ENCODE results near the gene SLC1A7. TPM values are rescaled to one million over a fixed set of nuclear protein-coding genes. Genes with fewer than 3 reads are reported as not detected.

The SLC1A7 gene
- total RNA-seq, 1 donor from 2014 or later = not detected

DNA sequence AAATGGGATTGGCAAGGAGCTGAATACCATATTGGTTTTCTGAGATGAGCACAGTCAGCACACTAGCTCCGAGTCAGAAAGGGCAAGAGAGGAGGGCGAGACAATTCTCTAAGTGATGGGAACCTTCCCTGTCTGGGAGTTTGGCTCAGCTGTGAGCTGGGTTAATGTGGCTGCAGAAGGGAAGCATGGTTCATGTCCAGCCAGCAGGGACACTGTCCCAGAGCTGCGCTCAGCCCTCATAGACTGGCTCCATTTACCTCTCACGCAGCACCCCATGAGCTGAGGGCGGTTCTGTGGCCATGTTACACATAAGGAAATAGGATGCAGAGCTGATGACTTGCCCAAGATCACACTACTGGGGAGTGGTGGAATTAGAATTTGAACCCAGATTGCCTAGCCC lies 38.5 kb upstream of the SLC1A7 start:
- no peak for DNase-seq (ENCODE audit: extremely low spot score, unreplicated experiment)
- Mint-ChIP-seq H3K36me3 (no peaks in the 10 kb centered on the region), H3K4me1 (ENCODE audit: unreplicated experiment) (peaks cover 5% of the 10 kb centered on the region), H3K4me3 (no peak overlapping the region), H3K27ac (no peak overlapping the region), H3K27me3 (peaks cover 11% of the 10 kb centered on the region), H3K9me3 (no peaks in the 10 kb centered on the region)
- TF ChIP-seq, protein P1, sequence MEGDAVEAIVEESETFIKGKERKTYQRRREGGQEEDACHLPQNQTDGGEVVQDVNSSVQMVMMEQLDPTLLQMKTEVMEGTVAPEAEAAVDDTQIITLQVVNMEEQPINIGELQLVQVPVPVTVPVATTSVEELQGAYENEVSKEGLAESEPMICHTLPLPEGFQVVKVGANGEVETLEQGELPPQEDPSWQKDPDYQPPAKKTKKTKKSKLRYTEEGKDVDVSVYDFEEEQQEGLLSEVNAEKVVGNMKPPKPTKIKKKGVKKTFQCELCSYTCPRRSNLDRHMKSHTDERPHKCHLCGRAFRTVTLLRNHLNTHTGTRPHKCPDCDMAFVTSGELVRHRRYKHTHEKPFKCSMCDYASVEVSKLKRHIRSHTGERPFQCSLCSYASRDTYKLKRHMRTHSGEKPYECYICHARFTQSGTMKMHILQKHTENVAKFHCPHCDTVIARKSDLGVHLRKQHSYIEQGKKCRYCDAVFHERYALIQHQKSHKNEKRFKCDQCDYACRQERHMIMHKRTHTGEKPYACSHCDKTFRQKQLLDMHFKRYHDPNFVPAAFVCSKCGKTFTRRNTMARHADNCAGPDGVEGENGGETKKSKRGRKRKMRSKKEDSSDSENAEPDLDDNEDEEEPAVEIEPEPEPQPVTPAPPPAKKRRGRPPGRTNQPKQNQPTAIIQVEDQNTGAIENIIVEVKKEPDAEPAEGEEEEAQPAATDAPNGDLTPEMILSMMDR (conservative IDR thresholded peaks at IDR 0.05) = no peak

DNA sequence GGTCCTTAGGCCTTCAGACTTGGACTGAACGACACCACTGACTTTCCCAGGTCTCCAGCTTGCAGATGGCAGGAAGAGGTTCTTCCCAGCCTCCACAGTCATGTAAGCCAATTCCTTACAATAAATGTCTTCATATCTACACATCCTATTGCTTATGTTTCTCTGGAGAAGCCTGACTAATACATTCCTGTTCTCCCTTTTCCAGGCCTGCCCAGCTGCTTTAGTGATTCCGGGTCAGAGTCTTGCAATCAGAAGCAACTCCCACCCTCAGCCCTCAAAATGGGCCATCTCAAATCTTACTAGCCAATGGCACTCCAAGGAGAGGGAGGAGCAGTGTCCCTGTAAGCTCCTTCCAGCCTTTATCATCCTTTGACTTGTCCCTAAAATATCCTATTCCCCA lies 37.8 kb upstream of the SLC1A7 start:
- H3K9me3 Mint-ChIP-seq = no peaks in the 10 kb centered on the region
- TF ChIP-seq, protein P1 (conservative IDR thresholded peaks at IDR 0.05) = no peak
- H3K4me3 Mint-ChIP-seq = no peak overlapping the region
- no peak for DNase-seq (ENCODE audit: extremely low spot score, unreplicated experiment)
- H3K27ac Mint-ChIP-seq = no peak overlapping the region
- H3K27me3 Mint-ChIP-seq = peaks cover 17% of the 10 kb centered on the region
- H3K36me3 Mint-ChIP-seq = no peaks in the 10 kb centered on the region
- H3K4me1 Mint-ChIP-seq (ENCODE audit: unreplicated experiment) = peaks cover 10% of the 10 kb centered on the region

DNA sequence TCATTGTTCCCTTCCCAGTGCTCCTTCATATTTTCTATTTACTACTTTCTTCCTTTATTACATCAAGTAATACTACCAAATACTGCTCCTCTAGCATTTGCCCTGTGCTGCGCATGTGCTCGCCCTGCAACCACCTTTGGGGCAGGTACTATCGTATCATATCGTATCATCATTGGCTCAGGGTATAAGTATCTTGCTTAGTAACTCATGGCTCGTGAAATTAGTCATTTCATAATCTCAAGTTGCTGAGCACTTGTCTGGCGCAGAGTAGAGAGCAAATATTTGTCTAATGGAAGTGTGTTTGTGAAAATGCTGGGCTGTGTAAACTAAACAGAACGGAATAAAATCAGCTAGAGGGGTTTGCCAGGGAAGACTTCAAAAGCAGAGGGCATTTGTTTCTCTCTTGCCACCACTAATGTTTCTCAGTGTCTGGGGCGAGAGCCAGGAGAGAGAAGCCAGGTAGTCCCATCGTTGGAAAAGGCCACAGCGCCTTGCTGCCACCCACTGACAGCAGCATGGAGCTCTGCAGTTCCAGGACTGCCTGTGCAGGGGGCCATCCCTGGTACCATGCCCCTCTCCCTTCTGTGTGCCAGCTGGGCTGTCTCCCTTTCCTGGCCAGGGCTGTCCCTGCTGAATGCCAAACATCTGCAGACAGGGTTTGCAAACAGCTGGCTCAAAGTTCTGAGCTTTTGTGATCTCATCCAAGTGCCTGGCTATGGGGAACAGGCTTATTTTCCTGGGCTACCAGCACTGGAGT lies 34.2 kb upstream of the SLC1A7 start:
- Mint-ChIP-seq H3K4me1 (ENCODE audit: unreplicated experiment) (peaks cover 25% of the 10 kb centered on the region), H3K27ac (no peak overlapping the region), H3K9me3 (no peaks in the 10 kb centered on the region), H3K36me3 (no peaks in the 10 kb centered on the region), H3K27me3 (peaks cover 25% of the 10 kb centered on the region), H3K4me3 (no peak overlapping the region)
- DNase-seq (ENCODE audit: extremely low spot score, unreplicated experiment) = no peak
- TF ChIP-seq, protein P1 (conservative IDR thresholded peaks at IDR 0.05) = no peak

DNA sequence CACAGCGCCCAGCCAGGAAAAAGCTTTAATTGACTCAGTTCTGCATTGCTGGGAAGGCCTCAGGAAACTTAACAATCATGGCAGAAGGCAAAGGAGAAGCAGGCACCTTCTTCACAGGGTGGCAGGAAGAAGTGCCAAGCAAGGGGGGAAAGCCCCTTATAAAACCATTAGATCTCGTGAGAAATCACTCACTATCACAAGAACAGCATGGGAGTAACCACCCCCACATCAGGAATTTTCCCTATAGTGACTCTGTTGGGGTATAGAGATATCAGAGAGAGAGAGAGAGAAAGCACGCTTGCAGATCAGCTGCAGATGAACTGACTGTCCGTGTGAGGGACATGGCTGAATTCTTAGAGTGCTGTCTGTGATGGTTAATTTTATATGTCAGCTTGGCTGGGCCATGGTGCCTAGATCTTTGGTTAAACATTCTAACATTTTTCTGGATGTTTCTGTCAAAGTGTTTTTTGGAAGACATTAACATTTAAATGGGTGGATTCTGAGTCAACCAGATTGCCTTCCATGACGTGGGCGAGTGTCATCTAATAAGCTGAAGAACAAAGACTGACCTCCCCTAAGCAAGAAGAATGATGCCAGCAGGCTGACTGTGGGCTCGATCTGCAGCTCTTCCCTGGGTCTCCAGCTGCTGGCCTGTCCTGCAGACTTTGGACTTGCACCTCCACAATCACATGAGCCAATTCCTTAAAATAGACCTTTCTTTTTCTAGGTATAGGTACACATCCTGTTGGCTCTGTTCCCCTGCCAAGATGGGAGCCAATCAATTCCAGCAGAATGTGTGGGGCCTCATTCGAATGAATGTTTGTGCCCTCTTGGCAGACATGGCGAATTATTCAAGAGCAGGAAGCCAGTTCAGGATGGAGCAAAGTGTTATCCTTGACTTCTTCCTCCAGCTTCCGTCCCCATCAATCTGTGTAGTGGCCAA lies 32.8 kb upstream of the SLC1A7 start:
- Mint-ChIP-seq H3K27me3 (peaks cover 25% of the 10 kb centered on the region), H3K27ac (no peak overlapping the region), H3K36me3 (no peaks in the 10 kb centered on the region), H3K4me1 (ENCODE audit: unreplicated experiment) (peaks cover 25% of the 10 kb centered on the region), H3K4me3 (no peak overlapping the region), H3K9me3 (no peaks in the 10 kb centered on the region)
- TF ChIP-seq, protein P1 (conservative IDR thresholded peaks at IDR 0.05) = no peak
- no peak for DNase-seq (ENCODE audit: extremely low spot score, unreplicated experiment)

DNA sequence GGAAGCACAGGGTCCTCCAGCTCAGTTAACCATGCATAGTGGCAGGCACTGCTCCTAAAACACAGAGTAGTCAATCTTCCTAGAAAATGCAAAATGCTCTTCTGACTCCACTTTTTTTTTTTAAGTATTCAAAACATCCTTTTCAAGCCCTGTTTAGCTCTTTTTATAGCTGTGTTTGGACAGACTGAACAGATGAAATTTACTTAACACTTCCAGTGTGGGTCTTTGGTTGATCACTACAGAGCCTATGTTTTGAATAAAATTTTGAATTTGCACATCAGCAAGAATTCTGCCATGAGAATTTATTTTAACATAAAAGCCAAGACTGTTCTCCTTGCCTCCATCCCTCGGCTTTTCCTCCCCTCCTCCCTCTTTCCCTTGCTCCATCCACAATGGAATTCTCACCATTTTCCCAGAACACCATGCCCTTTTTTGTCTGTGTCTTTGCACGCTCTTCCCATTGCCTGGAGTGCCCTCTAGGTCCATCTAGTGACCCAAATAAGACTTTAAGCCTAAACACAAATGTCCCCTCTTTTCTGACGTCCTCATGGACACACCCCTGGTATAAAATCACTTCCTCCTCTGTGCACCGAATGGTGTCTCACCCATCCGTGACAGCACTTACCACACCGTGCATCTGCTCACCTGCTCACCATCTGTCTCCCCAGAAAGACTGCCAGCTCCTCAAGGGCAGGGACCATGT lies 30.1 kb upstream of the SLC1A7 start:
- Mint-ChIP-seq H3K9me3 (no peaks in the 10 kb centered on the region), H3K4me1 (ENCODE audit: unreplicated experiment) (peaks cover 25% of the 10 kb centered on the region), H3K27me3 (peaks cover 19% of the 10 kb centered on the region), H3K36me3 (no peaks in the 10 kb centered on the region), H3K27ac (no peak overlapping the region), H3K4me3 (no peak overlapping the region)
- DNase-seq (ENCODE audit: extremely low spot score, unreplicated experiment) = no peak
- TF ChIP-seq, protein P1 (conservative IDR thresholded peaks at IDR 0.05) = peak; percentile 23
